ENCODE data around the gene SPSB4. TPM values are rescaled to one million over a fixed set of nuclear protein-coding genes. Genes with fewer than 3 reads are reported as not detected.

The SPSB4 gene
- total RNA-seq, 4 donors from 2014 or later: 0.14 TPM; not detected in 3

- no peaks in the 10 kb centered on the region for H3K27me3 ChIP-seq
- in situ Hi-C loops (cut with MboI; ENCODE audit: low pct_ligation_motif_present in 1 of 4, low pct_unique_long_range_greater_than_20kb in 1 of 4, low sequenced_read_pairs in 3 of 4): no loop called here
- no peaks in the 10 kb centered on the region for H3K9me3 ChIP-seq
- peaks cover 0 to 23% (median 11%) of the 10 kb centered on the region in 4 donors for H3K4me1 ChIP-seq
- no peak for TF ChIP-seq POLR2AphosphoS5 (IDR thresholded peaks at IDR 0.05)
- TF ChIP-seq POLR2A (IDR thresholded peaks at IDR 0.05): no peak
- WGBS, 2 donors (ENCODE audit: low coverage in 1 of 2): 62% methylated on average over 1 of the region's 1 CpG; no CpG with 5 or more reads in 1 of the 2 donors
- intact Hi-C loops (cut with DNase I; ENCODE audit: low total_unique reads): no loop called here
- H3K4me3 ChIP-seq: no peak overlapping the region
- DNase-seq: no peak
- peak overlapping the region; percentile 17 to 57 (median 42) for H3K27ac ChIP-seq
- H3K36me3 ChIP-seq: no peaks in the 10 kb centered on the region
Observed at GRCh38 chr3:141095546-141095937, 44.4 kb downstream of the SPSB4 start.

- TF ChIP-seq EP300 (IDR thresholded peaks at IDR 0.05; ENCODE audit: low read depth) (no peak), POLR2AphosphoS5 (IDR thresholded peaks at IDR 0.05) (no peak), POLR2A (IDR thresholded peaks at IDR 0.05) (no peak)
- TF ChIP-seq, protein P1, sequence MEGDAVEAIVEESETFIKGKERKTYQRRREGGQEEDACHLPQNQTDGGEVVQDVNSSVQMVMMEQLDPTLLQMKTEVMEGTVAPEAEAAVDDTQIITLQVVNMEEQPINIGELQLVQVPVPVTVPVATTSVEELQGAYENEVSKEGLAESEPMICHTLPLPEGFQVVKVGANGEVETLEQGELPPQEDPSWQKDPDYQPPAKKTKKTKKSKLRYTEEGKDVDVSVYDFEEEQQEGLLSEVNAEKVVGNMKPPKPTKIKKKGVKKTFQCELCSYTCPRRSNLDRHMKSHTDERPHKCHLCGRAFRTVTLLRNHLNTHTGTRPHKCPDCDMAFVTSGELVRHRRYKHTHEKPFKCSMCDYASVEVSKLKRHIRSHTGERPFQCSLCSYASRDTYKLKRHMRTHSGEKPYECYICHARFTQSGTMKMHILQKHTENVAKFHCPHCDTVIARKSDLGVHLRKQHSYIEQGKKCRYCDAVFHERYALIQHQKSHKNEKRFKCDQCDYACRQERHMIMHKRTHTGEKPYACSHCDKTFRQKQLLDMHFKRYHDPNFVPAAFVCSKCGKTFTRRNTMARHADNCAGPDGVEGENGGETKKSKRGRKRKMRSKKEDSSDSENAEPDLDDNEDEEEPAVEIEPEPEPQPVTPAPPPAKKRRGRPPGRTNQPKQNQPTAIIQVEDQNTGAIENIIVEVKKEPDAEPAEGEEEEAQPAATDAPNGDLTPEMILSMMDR (IDR thresholded peaks at IDR 0.05): no peak
- H3K4me1 ChIP-seq: peaks cover 0 to 23% (median 11%) of the 10 kb centered on the region in 4 donors
- DNase-seq: no peak
- in situ Hi-C loops (cut with MboI; ENCODE audit: low pct_ligation_motif_present in 1 of 4, low pct_unique_long_range_greater_than_20kb in 1 of 4, low sequenced_read_pairs in 3 of 4): no loop called here
- no peaks in the 10 kb centered on the region for H3K9me3 ChIP-seq
- no peak overlapping the region for H3K27ac ChIP-seq
- intact Hi-C loops (cut with DNase I; ENCODE audit: low total_unique reads): no loop called here
- H3K27me3 ChIP-seq: no peaks in the 10 kb centered on the region
- no peak overlapping the region for H3K4me3 ChIP-seq
- 94 to 100% methylated on average over 1 of the region's 1 CpG for WGBS, 2 donors (ENCODE audit: low coverage in 1 of 2)
- no peaks in the 10 kb centered on the region for H3K36me3 ChIP-seq
Observed at GRCh38 chr3:141096164-141096563, 45.0 kb downstream of the SPSB4 start.

GRCh38 chr3:141096981-141097380, 45.8 kb downstream of the SPSB4 start:
- intact Hi-C loops (cut with DNase I; ENCODE audit: low total_unique reads): no loop called here
- 80 to 95% methylated on average over 2 to 3 of the region's 3 CpGs for WGBS, 2 donors (ENCODE audit: low coverage in 1 of 2)
- Histone ChIP-seq H3K27me3 (no peaks in the 10 kb centered on the region), H3K27ac (no peak overlapping the region), H3K4me1 (peaks cover 0 to 23% (median 11%) of the 10 kb centered on the region in 4 donors), H3K4me3 (no peak overlapping the region), H3K9me3 (no peaks in the 10 kb centered on the region), H3K36me3 (no peaks in the 10 kb centered on the region)
- in situ Hi-C loops (cut with MboI; ENCODE audit: low pct_ligation_motif_present in 1 of 4, low pct_unique_long_range_greater_than_20kb in 1 of 4, low sequenced_read_pairs in 3 of 4): no loop called here
- no peak for TF ChIP-seq POLR2AphosphoS5 (IDR thresholded peaks at IDR 0.05)
- TF ChIP-seq POLR2A (IDR thresholded peaks at IDR 0.05): no peak
- TF ChIP-seq, protein P1 (IDR thresholded peaks at IDR 0.05): no peak
- no peak for TF ChIP-seq EP300 (IDR thresholded peaks at IDR 0.05; ENCODE audit: low read depth)
- DNase-seq: no peak

- intact Hi-C loops (cut with DNase I; ENCODE audit: low total_unique reads): no loop called here
- Histone ChIP-seq H3K4me3 (no peak overlapping the region), H3K36me3 (no peaks in the 10 kb centered on the region), H3K27ac (no peak overlapping the region), H3K4me1 (peaks cover 0 to 8% (median 6%) of the 10 kb centered on the region in 4 donors), H3K27me3 (no peaks in the 10 kb centered on the region), H3K9me3 (no peaks in the 10 kb centered on the region)
- 93% methylated on average over 3 of the region's 3 CpGs; no CpG with 5 or more reads in 1 of the 2 donors for WGBS, 2 donors (ENCODE audit: low coverage in 1 of 2)
- no peak for DNase-seq
- in situ Hi-C loops (cut with MboI; ENCODE audit: low pct_ligation_motif_present in 1 of 4, low pct_unique_long_range_greater_than_20kb in 1 of 4, low sequenced_read_pairs in 3 of 4): loop anchor here (10.0 to 25.0 kb wide), 4 partner anchors 75 to 213 kb away; no protein-coding TSS in a partner anchor
- TF ChIP-seq POLR2A (IDR thresholded peaks at IDR 0.05) (no peak), POLR2AphosphoS5 (IDR thresholded peaks at IDR 0.05) (no peak), EP300 (IDR thresholded peaks at IDR 0.05; ENCODE audit: low read depth) (no peak)
- TF ChIP-seq, protein P1 (IDR thresholded peaks at IDR 0.05): no peak
Observed at GRCh38 chr3:141100112-141100511, 49.0 kb downstream of the SPSB4 start.

Data from transverse colon (tissue), 4 donors.